ENCODE data around the gene CFAP161. TPM values are rescaled to one million over a fixed set of nuclear protein-coding genes. Genes with fewer than 3 reads are reported as not detected.

The CFAP161 gene
- polyA plus RNA-seq, 3 donors = not detected

DNA sequence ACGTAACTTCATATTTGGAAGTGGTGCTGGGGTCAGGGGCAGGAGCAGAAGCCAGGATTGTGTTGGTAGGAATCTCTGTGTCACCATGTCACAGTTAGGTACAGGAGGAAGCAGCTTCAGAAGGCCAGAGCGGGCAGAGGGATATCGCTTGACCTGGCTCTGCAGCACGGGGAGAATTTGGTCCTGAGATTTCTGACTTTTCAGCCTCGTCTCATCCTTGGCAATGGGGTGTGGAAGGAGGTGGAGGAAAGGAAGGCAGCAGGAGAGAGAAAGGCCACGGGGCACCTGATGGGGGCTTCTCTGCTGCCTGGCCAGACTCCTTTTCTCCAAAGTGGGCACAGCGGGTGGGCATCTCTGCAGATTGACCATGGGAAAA is 63.2 kb downstream of the CFAP161 start:
- Mint-ChIP-seq H3K9me3 (no peaks in the 10 kb centered on the region), H3K4me1 (no peaks in the 10 kb centered on the region), H3K27ac (no peak overlapping the region), H3K27me3 (ENCODE audit: low read depth in 3 of 3) (peaks cover 0 to 6% (median 4%) of the 10 kb centered on the region in 3 donors), H3K36me3 (no peaks in the 10 kb centered on the region), H3K4me3 (no peak overlapping the region)
- Histone ChIP-seq H2AFZ (ENCODE audit: insufficient read depth, low read depth, low read length, poor library complexity, severe bottlenecking) (no peak overlapping the region), H3K27ac (ENCODE audit: low read depth in 1 of 2, low read length in 2 of 2) (no peak overlapping the region), H3K36me3 (replicated peaks in 1 of 2; ENCODE audit: control insufficient read depth in 1 of 2, insufficient read depth in 2 of 2, low read length in 2 of 2) (no peaks in the 10 kb centered on the region), H3K9ac (ENCODE audit: insufficient read depth, low read length, poor library complexity, severe bottlenecking) (no peak overlapping the region), H3K9me3 (replicated peaks in 1 of 2; ENCODE audit: control insufficient read depth in 1 of 2, insufficient read depth in 1 of 2, low read length in 2 of 2) (no peaks in the 10 kb centered on the region), H3K4me2 (replicated peaks; ENCODE audit: extremely low read depth, low read length, poor library complexity, severe bottlenecking) (no peak overlapping the region), H3K4me1 (ENCODE audit: control insufficient read depth in 1 of 2, insufficient read depth in 2 of 2, low read length in 2 of 2) (no peaks in the 10 kb centered on the region), H3K4me3 (replicated peaks in 1 of 3; ENCODE audit: low read depth in 2 of 3, low read length in 3 of 3) (no peak overlapping the region), H3K79me2 (ENCODE audit: insufficient read depth, low read length) (no peaks in the 10 kb centered on the region), H3K27me3 (ENCODE audit: control insufficient read depth in 2 of 2, insufficient read depth in 2 of 2, low read length in 2 of 2) (no peaks in the 10 kb centered on the region), H4K20me1 (ENCODE audit: insufficient read depth, low read length) (no peaks in the 10 kb centered on the region)
- intact Hi-C loops (cut with micrococcal nuclease) = no loop called here
- no peak for TF ChIP-seq CTCF (IDR thresholded peaks at IDR 0.05)
- 96% methylated on average over 7 of the region's 7 CpGs for WGBS (ENCODE audit: insufficient coverage)
- no peak for DNase-seq

DNA sequence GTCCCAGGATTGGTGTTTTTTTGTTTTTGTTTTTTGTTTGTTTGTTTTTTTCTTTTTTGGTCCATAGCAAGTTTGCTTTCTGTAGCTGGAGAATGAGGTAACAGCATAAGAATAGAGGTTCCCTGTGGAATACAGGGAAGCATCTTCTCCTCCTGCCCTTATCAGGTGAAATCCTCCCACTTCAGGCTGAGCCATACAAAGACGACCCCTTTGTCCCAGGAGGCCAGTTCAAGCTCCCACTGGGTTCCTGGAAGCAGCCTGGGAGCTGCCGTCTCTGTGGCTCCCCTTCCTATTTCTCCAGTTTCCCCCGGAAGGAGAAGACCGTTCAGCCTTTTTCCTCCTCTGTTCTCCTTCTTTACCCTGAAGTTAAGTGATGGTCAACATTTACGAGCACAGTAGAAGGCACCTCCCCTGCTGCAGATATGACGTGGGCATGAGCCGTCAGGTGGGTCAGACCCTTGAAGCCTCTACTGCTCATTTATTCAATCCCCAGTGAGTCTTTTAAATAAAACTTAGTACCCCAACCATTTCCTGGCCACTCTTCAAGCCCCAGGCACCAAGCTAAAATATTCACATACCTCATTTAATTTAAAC is 63.7 kb downstream of the CFAP161 start:
- peaks cover 0 to 6% (median 4%) of the 10 kb centered on the region in 3 donors for H3K27me3 Mint-ChIP-seq (ENCODE audit: low read depth in 3 of 3)
- H3K79me2 ChIP-seq (ENCODE audit: insufficient read depth, low read length) = no peaks in the 10 kb centered on the region
- no peaks in the 10 kb centered on the region for H3K4me1 ChIP-seq (ENCODE audit: control insufficient read depth in 1 of 2, insufficient read depth in 2 of 2, low read length in 2 of 2)
- no peak for DNase-seq
- no peaks in the 10 kb centered on the region for H3K4me1 Mint-ChIP-seq
- no peaks in the 10 kb centered on the region for H3K9me3 ChIP-seq (replicated peaks in 1 of 2; ENCODE audit: control insufficient read depth in 1 of 2, insufficient read depth in 1 of 2, low read length in 2 of 2)
- no peak overlapping the region for H3K4me3 Mint-ChIP-seq
- no peaks in the 10 kb centered on the region for H3K36me3 Mint-ChIP-seq
- H3K9me3 Mint-ChIP-seq = no peaks in the 10 kb centered on the region
- H3K4me2 ChIP-seq (replicated peaks; ENCODE audit: extremely low read depth, low read length, poor library complexity, severe bottlenecking) = no peak overlapping the region
- H3K27me3 ChIP-seq (ENCODE audit: control insufficient read depth in 2 of 2, insufficient read depth in 2 of 2, low read length in 2 of 2) = no peaks in the 10 kb centered on the region
- no peak overlapping the region for H3K9ac ChIP-seq (ENCODE audit: insufficient read depth, low read length, poor library complexity, severe bottlenecking)
- intact Hi-C loops (cut with micrococcal nuclease) = no loop called here
- no peak overlapping the region for H3K27ac Mint-ChIP-seq
- no peaks in the 10 kb centered on the region for H4K20me1 ChIP-seq (ENCODE audit: insufficient read depth, low read length)
- H3K4me3 ChIP-seq (replicated peaks in 1 of 3; ENCODE audit: low read depth in 2 of 3, low read length in 3 of 3) = no peak overlapping the region
- no peaks in the 10 kb centered on the region for H3K36me3 ChIP-seq (replicated peaks in 1 of 2; ENCODE audit: control insufficient read depth in 1 of 2, insufficient read depth in 2 of 2, low read length in 2 of 2)
- no peak overlapping the region for H3K27ac ChIP-seq (ENCODE audit: low read depth in 1 of 2, low read length in 2 of 2)
- 81% methylated on average over 7 of the region's 7 CpGs for WGBS (ENCODE audit: insufficient coverage)
- no peak overlapping the region for H2AFZ ChIP-seq (ENCODE audit: insufficient read depth, low read depth, low read length, poor library complexity, severe bottlenecking)
- no peak for TF ChIP-seq CTCF (IDR thresholded peaks at IDR 0.05)

Other genes starting within 250 kb of the CFAP161 start
- gene MESD, start 144.5 kb upstream of the CFAP161 start, polyA plus RNA-seq = 10 to 100 TPM in 2 of 3 donors, 1 to 10 TPM in 1; 5.6 to 15.7 (median 13.1) TPM
- 10 to 100 TPM in 1 of 3 donors, 1 to 10 TPM in 2; 2.6 to 12.6 (median 3.4) TPM for gene TLNRD1, start 133.3 kb upstream of the CFAP161 start, polyA plus RNA-seq
- 10 to 100 TPM; 64.8 to 95.1 (median 71.5) TPM for gene IL16, start 62.6 kb downstream of the CFAP161 start, polyA plus RNA-seq
- 10 to 100 TPM in 1 of 3 donors, 1 to 10 TPM in 2; 1.5 to 15.1 (median 2.5) TPM for gene STARD5, start 189.9 kb downstream of the CFAP161 start, polyA plus RNA-seq
- gene TMC3, start 239.9 kb downstream of the CFAP161 start, polyA plus RNA-seq = not detected